Stimulated activated CD8-positive, alpha-beta memory T cell treated with anti-CD3 and anti-CD28 coated beads, Interleukin-2, amount 100 ng/mL, for 1 hour (primary cell): Measurements from ENCODE around the gene CKAP5.

Experiments used
- DNase-seq, 2 donors: peaks; one replicate each; pipeline ENCODE4 v3.0.0-alpha.2; 2020; ENCODE audit warnings: low read depth in 2 of 2

CKAP5 gene

GRCh38 chr11:46698597-46698996 is 147.5 kb downstream of the CKAP5 start:
- no peak for DNase-seq

GRCh38 chr11:46697723-46698122 is 148.4 kb downstream of the CKAP5 start:
- no peak for DNase-seq

- DNase-seq = no peak
Measured at GRCh38 chr11:46697303-46697702, 148.8 kb downstream of the CKAP5 start.

- DNase-seq = no peak
Measured at GRCh38 chr11:46696212-46696558, 149.9 kb downstream of the CKAP5 start.

GRCh38 chr11:46695345-46696211 is 150.5 kb downstream of the CKAP5 start:
- no peak for DNase-seq

- DNase-seq = no peak
Measured at GRCh38 chr11:46694607-46695006, 151.5 kb downstream of the CKAP5 start.

GRCh38 chr11:46694072-46694471 is 152.0 kb downstream of the CKAP5 start:
- no peak for DNase-seq

- DNase-seq = no peak
Measured at GRCh38 chr11:46693597-46694012, 152.5 kb downstream of the CKAP5 start.
